Pancreas (tissue), 10 donors: ENCODE results near the gene BIK. TPM values are rescaled to one million over a fixed set of nuclear protein-coding genes. Genes with fewer than 3 reads are reported as not detected.

ENCODE experiments used
- ATAC-seq, 4 donors: fragments of 200-7000 bp; cut with Tn5 transposase; one replicate each; pipeline versions ENCODE4 v1.8.0 to v1.9.1; 2020; ENCODE audit warnings: mild to moderate bottlenecking in 4 of 4, moderate library complexity in 4 of 4
- DNase-seq, 6 donors: peaks; one replicate each; pipeline ENCODE4 v3.0.0-alpha.2; 2020
- FAIRE-seq: peaks from 2 replicates; lab custom pipeline; 2012; peaks lifted over from hg19 to GRCh38; lab: Jason Lieb, UNC
- H3K27ac ChIP-seq, 4 donors: fragments of 200-600 bp; sonication (generic); 1 replicate in 3 of 4; 2 replicates in 1 of 4; pipeline versions ENCODE4 v1.5.0 to v1.8.0; 2020
- H3K27me3 ChIP-seq, 4 donors: fragments of 200-600 bp; one replicate each; pipeline ENCODE4 v1.8.0; 2021
- H3K36me3 ChIP-seq, 3 donors: fragments of 200-600 bp; sonication (generic) in 1 of 3; one replicate each; pipeline versions ENCODE4 v1.5.0 to v1.8.0; 2020 to 2021
- H3K4me1 ChIP-seq, 3 donors: fragments of 200-600 bp; one replicate each; pipeline ENCODE4 v1.8.0; 2021
- H3K4me3 ChIP-seq, 4 donors: fragments of 200-600 bp; sonication (generic) in 2 of 4; one replicate each; pipeline versions ENCODE4 v1.5.0 to v1.8.0; 2020 to 2021
- H3K9me3 ChIP-seq, 4 donors: fragments of 200-600 bp; one replicate each; pipeline ENCODE4 v1.8.0; 2021
- WGBS, 2 donors: extraction: QIAGEN DNeasy Blood & Tissue Kit; methylation state at CpG; one replicate each; pipeline ENCODE4 v1.1.7; 2013; 5-methylcytosine and 5-hydroxymethylcytosine counted together
- intact Hi-C, 3 donors: fragments of 100-400 bp; cut with DNase I; formaldehyde crosslinking; loops; one replicate each; pipeline versions ENCODE4 v1.11.1 to v1.14.2; 2022
- polyA plus RNA-seq, 2 donors: library from polyadenylated mRNA; stranded (reverse); fragments of 200-250 nt; gene quantifications; one replicate each; pipeline ENCODE4 v1.2.3, GENCODE V29; 2013
- total RNA-seq, 6 donors: library from RNA; stranded (reverse); fragmentation: NEBNext Ultra II Directional in 4 of 6; extraction: Animal tissue kit (Norgen Biotek cat#: 25700) in 4 of 6; gene quantifications; one replicate each; pipeline versions ENCODE4 v1.2.1 to v1.2.4, GENCODE V29; 2021 to 2023
- TF ChIP-seq, protein P1 (sequence below), 4 donors: fragments of 200-600 bp; sonication (generic) in 3 of 4; IDR thresholded peaks; one replicate each; pipeline versions ENCODE4 v1.5.0 to v1.8.0; 2021; ENCODE audit warnings: antibody characterized with exemption in 4 of 4
- donor health status: healthy with polysubstance abuse.
- donor health status: DM: no; HTN: no; CAD: no; lungs with moderate emphysema.
- donor health status: DM: no; HTN: no; CAD: no.
- donor health status: control.
- donor health status: control.
- donor health status: Bipolar disorder and iron deficiency.
- donor health status: DM: yes; HTN: yes; CAD: no.
- donor health status: DM: no; HTN: no; CAD: no.
- donor health status: DM: no; HTN: no; CAD: no.
- donor health status: DM: yes; HTN: yes; CAD: no.

Gene BIK
- total and polyA plus RNA-seq, 8 donors, result 0.97 to 8.4 (median 3.1) TPM

DNA sequence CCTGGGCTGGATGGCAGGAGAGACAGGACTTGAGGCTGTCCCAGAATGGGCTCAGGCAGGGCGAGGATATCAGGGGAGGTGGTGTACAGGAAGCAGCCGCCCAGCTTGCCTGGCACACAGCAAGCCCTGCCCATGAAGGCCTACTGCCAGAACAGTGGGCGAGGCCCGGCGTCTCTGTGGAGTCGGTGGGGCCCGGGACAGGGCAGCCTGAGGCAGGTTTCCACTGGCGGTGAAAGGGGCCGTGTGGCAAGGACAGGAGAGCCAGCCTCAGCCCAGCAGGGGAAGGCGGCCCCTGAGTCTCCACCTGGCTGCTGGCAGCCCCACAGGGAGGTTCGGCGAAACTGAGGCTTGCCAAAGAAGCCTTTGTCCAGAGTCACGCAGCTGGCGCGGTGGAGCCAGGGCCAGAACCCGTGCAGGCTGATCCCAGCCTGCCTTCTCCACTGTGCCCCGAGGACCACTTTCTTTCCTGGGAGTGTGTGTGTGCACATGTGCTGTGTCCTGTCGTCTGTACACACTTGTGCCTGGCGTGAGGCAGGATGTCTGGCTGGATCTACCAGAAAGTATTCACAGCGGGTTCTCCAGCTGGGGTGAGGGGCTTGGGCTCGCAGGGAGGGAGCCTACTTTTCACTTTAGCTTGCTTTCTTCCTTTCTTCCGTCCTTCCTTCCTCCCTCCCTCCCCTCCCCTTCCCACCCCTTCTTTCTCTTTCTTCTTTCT, 42.0 kb downstream of the BIK start:
- no peak for FAIRE-seq

GRCh38 chr22:43153899-43154298, 43.3 kb downstream of the BIK start:
- no peak for DNase-seq
- 74 to 79% methylated on average over 9 of the region's 9 CpGs for WGBS, 2 donors
- no peak for ATAC-seq
- FAIRE-seq, result no peak
- Histone ChIP-seq H3K4me3 (no peak overlapping the region), H3K36me3 (no peaks in the 10 kb centered on the region), H3K27me3 (no peaks in the 10 kb centered on the region), H3K9me3 (no peaks in the 10 kb centered on the region), H3K4me1 (peaks cover 0 to 3% (median 0%) of the 10 kb centered on the region in 3 donors), H3K27ac (no peak overlapping the region)
- TF ChIP-seq, protein P1, sequence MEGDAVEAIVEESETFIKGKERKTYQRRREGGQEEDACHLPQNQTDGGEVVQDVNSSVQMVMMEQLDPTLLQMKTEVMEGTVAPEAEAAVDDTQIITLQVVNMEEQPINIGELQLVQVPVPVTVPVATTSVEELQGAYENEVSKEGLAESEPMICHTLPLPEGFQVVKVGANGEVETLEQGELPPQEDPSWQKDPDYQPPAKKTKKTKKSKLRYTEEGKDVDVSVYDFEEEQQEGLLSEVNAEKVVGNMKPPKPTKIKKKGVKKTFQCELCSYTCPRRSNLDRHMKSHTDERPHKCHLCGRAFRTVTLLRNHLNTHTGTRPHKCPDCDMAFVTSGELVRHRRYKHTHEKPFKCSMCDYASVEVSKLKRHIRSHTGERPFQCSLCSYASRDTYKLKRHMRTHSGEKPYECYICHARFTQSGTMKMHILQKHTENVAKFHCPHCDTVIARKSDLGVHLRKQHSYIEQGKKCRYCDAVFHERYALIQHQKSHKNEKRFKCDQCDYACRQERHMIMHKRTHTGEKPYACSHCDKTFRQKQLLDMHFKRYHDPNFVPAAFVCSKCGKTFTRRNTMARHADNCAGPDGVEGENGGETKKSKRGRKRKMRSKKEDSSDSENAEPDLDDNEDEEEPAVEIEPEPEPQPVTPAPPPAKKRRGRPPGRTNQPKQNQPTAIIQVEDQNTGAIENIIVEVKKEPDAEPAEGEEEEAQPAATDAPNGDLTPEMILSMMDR (IDR thresholded peaks at IDR 0.05), result no peak
- intact Hi-C loops, result no loop called here

More for the DNA sequence above, 42.0 kb downstream of the BIK start:
- no peaks in the 10 kb centered on the region for H3K36me3 ChIP-seq
- 4 to 9% methylated on average over 22 of the region's 22 CpGs for WGBS, 2 donors
- H3K27me3 ChIP-seq, result no peaks in the 10 kb centered on the region
- H3K9me3 ChIP-seq, result no peaks in the 10 kb centered on the region
- peaks cover 0 to 3% (median 0%) of the 10 kb centered on the region in 3 donors for H3K4me1 ChIP-seq
- H3K4me3 ChIP-seq, result peak overlapping the region; percentile 68 to 95 (median 82)
- intact Hi-C loops, result no loop called here
- DNase-seq (peak; percentile 73 to 94 (median 80)), ATAC-seq (peak; percentile 82 to 87 (median 84))
- H3K27ac ChIP-seq, result peak overlapping the region; percentile 44 to 86 (median 62)
- TF ChIP-seq, protein P1 (IDR thresholded peaks at IDR 0.05), result no peak

- Histone ChIP-seq H3K4me3 (no peak overlapping the region), H3K9me3 (no peaks in the 10 kb centered on the region), H3K36me3 (no peaks in the 10 kb centered on the region), H3K27me3 (no peaks in the 10 kb centered on the region), H3K27ac (no peak overlapping the region), H3K4me1 (peaks cover 0 to 3% (median 0%) of the 10 kb centered on the region in 3 donors)
- ATAC-seq (no peak), DNase-seq (peak in 1 of 6 donors; percentile 52), FAIRE-seq (no peak)
- TF ChIP-seq, protein P1 (IDR thresholded peaks at IDR 0.05), result no peak
- intact Hi-C loops, result no loop called here
- 89 to 94% methylated on average over 24 to 27 of the region's 27 CpGs for WGBS, 2 donors
Measured at GRCh38 chr22:43154887-43155536, 44.5 kb downstream of the BIK start.

DNA sequence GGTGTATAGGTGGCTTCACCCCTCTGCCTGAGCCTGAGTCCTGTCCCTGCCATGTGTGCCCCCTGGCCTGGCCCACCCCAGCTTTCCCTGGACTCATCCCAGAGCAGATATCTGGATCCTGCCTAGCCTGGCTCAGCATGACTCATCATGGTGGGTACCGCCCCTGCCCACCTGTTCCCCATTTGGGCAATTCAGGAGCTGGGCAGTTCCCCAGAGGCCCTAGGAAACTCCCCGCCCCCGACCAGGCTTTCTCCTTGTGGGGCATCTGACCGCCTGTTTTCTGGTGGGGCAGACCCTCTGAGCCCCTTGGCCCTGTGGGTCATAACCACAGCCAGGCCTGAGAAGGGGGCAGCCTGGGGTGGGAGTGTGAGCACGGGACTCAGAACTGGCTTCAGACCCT, 45.2 kb downstream of the BIK start:
- intact Hi-C loops, result no loop called here
- no peak overlapping the region for H3K4me3 ChIP-seq
- ATAC-seq (no peak), FAIRE-seq (no peak), DNase-seq (peak in 1 of 6 donors; percentile 65)
- TF ChIP-seq, protein P1 (IDR thresholded peaks at IDR 0.05), result no peak
- no peak overlapping the region for H3K27ac ChIP-seq
- no peaks in the 10 kb centered on the region for H3K36me3 ChIP-seq
- no peaks in the 10 kb centered on the region for H3K9me3 ChIP-seq
- peaks cover 0 to 3% (median 0%) of the 10 kb centered on the region in 3 donors for H3K4me1 ChIP-seq
- no peaks in the 10 kb centered on the region for H3K27me3 ChIP-seq
- 88 to 94% methylated on average over 5 of the region's 5 CpGs for WGBS, 2 donors
